NCI-H69 (cell line): Measurements from ENCODE around the gene ARL6IP5.

Source experiments
- DNase-seq: peaks from one replicate; lab custom pipeline; 2025; lab: John Stamatoyannopoulos, UW

ARL6IP5 gene

DNA sequence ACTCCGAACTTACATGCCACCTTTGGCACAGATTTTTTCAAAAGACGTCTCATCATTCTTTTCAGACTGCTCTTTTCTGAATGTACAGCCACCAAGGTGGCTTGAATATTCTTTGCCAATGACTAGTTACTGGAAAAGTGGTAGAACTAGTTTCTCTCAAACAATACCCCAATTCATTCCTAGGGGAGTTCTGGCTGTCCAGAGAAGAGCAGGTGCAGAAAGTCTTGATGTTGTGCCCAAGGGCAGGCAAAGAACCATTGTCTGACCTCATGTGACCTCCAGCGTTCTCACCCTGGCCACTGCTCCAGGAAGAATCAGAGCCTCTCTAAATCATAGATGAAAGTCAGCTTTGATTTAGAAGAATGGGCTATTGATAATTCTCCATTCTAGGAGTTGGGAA, 32.2 kb downstream of the ARL6IP5 start:
- DNase-seq: no peak

DNA sequence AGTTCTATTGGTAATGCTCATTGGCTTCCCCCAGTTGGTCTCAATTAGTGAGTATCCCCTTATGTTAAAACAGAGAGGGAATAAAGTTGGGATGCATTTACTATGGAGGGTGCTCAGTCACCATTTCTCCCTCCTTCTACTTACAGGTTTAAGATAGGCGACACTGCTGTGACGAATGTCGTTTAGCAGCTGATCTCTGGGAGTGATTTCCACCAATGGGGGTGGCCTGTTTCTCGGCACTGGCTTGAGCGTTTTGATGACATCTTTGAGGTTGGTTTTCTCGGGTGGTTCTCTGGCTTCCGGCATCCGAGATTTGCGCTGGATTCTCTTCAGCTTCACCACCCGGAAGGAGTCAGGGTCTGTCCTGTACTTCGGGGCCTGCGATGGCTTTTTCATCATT, 33.8 kb downstream of the ARL6IP5 start:
- DNase-seq: no peak

GRCh38 chr3:69119138-69119537, 34.4 kb downstream of the ARL6IP5 start:
- no peak for DNase-seq

DNA sequence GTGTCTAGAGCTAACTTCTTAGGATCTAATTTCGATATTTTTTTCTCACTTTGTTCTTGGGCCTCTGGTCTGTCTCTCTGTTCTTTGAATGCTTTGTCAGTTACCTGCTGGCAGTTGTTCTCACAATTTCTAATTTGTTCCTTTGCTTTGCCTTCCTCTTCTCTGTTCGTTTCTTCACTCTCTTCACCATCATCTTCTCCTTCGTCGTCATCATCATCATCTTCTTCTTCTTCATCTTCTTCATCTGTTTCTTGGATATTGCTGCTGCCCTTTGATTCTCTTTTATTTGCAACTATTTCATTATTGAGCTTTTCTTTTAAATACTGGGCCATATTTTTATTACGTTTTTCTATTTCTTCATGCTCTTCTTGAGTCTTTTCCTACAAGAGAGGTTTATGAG, 34.9 kb downstream of the ARL6IP5 start:
- DNase-seq: no peak

DNA sequence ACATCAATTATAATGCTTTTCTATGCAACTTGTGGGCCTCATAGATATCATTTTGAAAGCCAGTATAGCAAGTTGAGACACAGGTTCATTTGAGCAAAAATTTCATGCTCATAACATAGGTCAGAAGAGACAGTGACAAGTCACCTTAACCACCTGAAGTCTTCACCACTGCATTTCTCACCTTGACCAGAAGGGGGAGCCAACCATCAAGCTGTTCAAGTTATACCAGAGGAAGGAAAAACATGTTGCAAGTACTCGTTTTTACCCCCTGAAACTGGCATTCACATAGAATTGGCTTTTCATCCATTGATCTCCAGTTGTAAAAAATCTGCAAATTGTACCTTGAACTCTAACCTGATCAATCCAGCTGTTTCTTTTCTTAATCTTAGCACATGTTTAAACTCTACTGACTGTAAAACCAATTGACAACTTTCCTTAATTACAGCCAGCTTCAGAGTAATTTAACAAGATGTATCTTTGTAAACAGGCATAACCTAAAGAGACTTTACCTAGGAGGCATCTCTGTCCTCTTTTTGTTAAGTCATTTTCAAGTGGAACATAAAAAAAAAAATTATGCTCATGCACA, 36.2 kb downstream of the ARL6IP5 start:
- DNase-seq: peak; percentile 55

DNA sequence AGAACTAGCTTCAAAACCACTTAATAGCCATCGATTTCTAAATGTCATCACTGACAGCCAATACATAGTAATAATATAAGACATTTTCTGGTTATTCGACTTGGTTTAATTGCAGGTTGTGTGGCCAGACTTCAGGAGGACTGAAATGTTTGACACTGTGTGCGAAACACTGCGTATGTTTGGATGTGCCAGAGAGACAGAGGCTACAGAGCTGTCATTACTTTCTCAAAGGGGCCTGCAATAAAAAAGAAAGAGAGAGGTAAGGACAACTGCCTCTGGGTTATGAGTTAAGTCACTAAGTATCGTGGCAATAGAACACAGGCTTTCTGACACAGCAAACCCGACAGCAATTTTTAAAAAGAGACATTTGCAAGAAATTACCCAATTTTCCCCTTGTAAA, 36.8 kb downstream of the ARL6IP5 start:
- DNase-seq: no peak

- no peak for DNase-seq
Measured at GRCh38 chr3:69121950-69122349, 37.2 kb downstream of the ARL6IP5 start.

DNA sequence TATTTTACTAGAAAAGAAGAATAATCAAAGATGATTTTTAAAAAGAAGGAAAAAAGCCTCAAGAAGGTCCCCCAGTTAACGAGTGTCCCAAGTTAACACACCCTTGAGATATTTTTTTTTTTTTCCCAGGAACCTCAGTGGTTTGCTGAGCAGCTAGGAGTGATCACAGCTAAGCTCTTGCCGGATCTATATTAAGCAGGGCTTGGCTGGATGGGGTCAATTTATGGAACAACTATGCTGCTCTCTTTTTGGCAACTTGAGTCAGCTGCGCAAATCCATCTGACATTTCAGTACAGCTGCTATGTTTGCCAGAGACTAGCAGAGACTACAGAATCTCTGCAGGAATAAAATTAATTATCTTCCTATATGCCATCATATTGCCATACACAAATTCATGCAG, 37.7 kb downstream of the ARL6IP5 start, which contains the start of gene LMOD3:
TSS of gene LMOD3 (minus strand) at position 193 of the 400 bp plus-strand sequence. CDS start 209 bp downstream, outside the sequence.
- DNase-seq: no peak

DNA sequence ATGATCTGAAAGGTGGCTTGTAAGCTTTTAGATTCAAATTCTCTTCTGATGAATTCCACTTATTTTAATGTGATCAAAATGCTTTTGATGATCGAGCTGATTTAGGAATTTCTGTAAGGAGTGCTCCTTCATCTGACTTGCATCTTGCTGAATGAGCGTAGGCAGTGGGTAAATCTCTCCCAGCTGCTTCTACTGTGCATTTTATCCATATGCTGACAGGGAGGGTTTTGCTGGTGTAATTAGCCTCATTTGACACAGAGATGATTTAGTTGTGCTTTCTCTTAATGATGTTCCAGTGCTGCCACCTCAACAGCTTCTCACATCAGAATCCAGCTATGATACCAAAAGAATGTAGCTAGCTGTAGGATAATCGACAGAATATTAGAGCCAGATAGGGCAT, 41.5 kb downstream of the ARL6IP5 start:
- DNase-seq: no peak

DNA sequence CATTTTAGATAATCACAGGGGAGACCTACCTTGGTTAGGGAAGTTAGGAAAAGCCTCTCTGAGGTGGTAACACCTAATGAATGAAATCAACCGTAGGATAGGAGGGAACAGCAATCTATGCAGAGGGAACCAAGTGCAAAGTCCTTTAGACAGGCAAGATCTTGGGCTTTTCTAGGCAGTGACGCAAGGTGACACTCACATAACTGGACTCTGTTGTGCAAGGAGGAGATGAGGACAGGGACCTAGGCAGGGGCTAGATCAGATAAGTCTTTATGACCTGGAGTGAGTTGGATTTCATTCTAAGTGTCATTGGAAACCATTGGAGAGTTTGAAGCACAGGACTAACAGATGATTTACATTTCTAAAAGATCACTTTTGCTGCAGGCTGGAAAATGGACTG, 42.3 kb downstream of the ARL6IP5 start:
- no peak for DNase-seq

DNA sequence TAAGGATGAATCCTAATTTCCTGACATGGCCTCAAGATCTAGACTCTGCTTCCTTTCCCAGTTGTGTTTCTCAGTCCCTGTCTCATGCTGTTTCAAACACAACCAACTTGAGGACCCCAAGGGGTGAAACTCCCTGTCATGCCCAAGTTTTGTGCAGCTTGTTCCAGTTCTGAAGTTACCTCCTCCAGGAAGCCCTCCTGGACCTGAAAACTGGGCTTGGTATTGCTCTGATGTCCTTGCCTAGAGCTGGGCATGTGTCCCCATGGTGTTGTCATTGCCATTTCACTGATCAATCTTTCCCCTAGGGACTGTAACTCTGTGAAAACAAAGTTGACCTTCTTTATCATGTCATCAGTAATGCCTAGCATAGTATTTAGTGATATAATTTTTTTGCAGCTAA, 43.8 kb downstream of the ARL6IP5 start:
- no peak for DNase-seq

DNA sequence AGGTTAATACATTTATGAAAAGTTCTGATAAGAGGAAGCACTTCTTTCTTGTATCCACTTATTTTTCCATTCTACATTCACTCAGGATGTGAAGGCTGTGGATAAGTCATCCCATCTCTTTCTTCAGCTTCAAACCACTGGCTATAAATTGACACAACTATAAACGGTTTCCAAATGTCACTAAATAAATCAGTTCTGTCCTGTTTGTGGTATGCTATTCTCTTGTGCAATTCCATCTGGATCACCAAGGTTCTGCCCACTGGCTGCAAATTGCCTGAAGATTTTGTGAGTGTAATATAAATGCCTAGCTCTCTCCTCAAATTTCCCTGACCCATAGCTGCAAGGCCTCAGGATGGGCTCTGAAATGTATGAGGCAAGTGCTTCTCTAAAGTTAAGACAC, 44.8 kb downstream of the ARL6IP5 start:
- DNase-seq: no peak

GRCh38 chr3:69130689-69131088, 46.0 kb downstream of the ARL6IP5 start:
- DNase-seq: no peak

- DNase-seq: no peak
Measured at GRCh38 chr3:69137005-69137404, 52.3 kb downstream of the ARL6IP5 start.

DNA sequence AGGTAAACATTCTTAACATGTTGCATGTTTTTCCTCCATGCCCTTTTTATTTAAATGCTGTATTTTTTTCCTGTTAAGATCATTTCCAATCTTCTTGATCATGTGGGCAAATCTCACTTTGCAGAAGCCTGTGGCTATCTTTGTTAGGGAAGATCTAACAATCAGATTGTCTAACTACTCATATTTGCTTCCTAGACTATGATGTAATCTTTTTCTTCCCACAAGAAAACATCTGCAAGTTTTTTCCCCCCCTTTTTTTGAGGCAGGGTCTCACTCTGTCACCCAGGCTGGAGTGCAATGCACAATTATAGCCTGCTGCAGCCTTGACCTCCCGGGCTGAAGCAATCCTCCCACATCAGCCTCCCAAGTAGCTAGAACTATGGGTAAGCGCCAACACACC, 52.7 kb downstream of the ARL6IP5 start:
- no peak for DNase-seq

DNA sequence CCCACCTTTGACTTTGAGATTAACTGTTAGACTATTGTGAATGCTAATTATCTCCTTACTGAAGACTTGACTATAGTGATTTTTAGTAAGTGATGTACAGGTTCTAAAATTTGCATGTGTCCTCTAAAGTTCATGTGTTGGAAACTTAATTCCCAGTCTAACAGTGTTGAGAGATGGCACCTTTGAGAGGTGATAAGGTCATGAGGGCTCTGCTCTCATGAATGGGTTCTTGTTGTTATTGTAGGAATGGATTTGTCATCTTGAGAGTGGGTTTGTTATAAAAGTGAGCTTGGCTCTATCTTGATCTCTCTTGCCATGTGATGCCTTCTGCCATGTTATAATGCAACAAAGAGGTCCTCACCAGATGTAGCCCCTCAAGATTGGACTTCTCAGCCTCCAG, 56.6 kb downstream of the ARL6IP5 start:
- no peak for DNase-seq

GRCh38 chr3:69142090-69142489, 57.4 kb downstream of the ARL6IP5 start:
- no peak for DNase-seq

DNA sequence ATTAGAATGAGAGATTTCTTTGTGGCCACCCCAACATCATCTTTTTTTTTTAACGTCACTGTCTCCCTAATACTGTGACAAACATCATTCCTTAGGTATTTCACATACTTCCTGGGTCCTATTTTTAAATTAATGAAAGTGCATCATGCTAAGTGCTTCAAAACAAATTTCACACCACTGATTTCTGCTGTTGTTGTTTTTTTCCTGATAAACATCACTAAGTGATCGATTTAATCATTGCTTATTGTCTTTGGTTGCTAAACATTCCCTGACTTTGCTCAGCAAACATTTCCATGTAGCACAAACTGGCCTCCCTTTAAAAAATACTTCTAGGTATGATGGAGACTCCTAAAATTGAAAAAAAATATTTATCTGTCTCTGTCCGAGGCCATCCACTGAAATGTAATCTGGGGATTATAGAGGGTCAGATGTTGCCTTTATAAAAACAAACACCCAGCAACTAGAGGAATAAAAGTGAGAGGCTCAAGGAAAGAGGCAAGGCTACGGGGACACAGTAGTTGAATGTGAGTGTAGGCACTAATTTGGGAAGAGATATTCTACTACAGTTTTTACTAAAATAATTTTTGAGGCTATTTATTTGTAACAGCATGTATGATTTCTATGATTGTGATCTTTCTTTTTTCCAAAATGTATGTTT, 58.2 kb downstream of the ARL6IP5 start:
- DNase-seq: no peak

DNA sequence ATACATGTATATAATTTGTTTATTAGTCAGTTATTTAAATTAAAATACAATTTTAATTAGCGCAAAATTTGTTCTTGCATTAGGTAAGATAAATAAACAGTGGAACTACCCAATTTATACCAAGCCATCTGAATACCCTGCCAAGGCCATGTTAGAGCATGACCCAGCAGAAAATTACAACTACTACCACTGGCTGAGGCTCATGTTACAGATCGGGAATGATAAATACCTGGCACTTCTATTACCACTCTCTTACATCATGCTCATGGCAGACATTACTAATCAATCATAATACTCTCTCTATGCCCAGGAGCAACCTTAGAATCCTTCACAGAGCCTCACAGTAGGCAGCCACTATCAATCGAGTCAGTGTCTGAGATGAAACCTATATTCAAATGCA, 58.9 kb downstream of the ARL6IP5 start:
- DNase-seq: peak; percentile 66

GRCh38 chr3:69144631-69145245, 60.0 kb downstream of the ARL6IP5 start:
- DNase-seq: peak; percentile 71

GRCh38 chr3:69145688-69146087, 61.0 kb downstream of the ARL6IP5 start:
- no peak for DNase-seq

DNA sequence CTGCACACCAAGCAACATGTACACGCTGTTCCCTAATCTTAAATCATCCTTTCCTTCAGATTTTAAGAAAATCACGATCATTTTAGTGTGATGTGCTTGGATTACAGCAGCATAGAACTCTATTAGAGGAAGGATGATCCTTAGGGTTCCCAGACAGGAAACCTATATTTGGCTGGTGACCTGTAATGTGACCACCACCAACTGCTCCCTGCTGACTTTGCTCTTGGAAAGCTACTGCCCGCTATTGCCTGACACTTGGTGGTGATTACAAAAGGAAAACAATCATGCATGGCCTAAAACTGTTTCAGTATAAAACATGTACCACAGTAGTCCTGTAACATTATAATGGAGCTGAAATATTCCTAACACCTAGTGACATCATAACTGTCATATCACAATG, 64.8 kb downstream of the ARL6IP5 start:
- DNase-seq: no peak
